ENCODE data around the gene PSMD6.

Gene PSMD6

DNA sequence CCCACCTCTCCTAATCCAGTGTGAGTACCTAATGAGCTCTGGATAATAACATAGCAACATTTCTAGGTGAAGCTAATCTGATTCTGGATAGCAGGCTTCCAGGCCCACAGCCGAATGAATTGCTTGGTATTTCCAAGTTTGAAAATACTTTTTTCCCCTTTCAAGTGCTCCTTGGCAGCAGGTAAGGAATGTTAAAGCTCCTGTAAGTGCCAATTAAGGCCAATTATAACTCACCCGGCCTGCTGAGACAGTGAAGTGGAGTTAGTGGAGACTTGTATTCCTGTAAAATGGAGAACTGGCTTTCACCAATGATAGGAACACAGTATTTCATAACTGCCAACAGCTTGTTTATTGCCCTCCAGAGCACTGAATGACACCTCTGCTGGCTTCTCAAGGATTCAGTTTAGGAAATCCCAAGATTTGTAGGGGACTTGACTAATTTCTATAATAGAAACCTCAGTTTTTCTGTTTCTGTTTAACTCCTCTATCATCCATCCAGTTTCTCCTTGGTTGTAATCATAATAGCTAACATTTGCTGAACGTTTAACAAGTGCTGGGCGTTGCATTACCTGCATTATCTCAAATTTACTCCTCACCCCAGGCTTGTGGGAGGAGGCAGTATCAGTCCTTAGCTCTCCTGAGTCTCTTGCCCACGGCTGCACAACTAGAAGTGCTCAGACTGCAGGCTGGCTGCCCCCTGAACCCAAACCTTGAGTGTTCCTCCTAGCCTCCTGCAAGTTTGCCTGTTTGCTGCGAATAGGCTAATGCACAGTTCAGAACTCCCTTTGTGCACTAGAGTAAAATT, 58.4 kb downstream of the PSMD6 start:
- ChIA-PET CTCF (no interaction called here), POLR2A (ENCODE audit: low non-redundant PET) (no interaction called here)
- TF ChIP-seq, protein P1, sequence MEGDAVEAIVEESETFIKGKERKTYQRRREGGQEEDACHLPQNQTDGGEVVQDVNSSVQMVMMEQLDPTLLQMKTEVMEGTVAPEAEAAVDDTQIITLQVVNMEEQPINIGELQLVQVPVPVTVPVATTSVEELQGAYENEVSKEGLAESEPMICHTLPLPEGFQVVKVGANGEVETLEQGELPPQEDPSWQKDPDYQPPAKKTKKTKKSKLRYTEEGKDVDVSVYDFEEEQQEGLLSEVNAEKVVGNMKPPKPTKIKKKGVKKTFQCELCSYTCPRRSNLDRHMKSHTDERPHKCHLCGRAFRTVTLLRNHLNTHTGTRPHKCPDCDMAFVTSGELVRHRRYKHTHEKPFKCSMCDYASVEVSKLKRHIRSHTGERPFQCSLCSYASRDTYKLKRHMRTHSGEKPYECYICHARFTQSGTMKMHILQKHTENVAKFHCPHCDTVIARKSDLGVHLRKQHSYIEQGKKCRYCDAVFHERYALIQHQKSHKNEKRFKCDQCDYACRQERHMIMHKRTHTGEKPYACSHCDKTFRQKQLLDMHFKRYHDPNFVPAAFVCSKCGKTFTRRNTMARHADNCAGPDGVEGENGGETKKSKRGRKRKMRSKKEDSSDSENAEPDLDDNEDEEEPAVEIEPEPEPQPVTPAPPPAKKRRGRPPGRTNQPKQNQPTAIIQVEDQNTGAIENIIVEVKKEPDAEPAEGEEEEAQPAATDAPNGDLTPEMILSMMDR (conservative IDR thresholded peaks at IDR 0.05; ENCODE audit: low read depth), result no peak
- no peak for DNase-seq (ENCODE audit: low spot score)
- no peak overlapping the region for H3K27ac ChIP-seq

- no peak for DNase-seq (ENCODE audit: low spot score)
- CTCF ChIA-PET, result no interaction called here
- TF ChIP-seq, protein P1 (conservative IDR thresholded peaks at IDR 0.05; ENCODE audit: low read depth), result no peak
- POLR2A ChIA-PET (ENCODE audit: low non-redundant PET), result no interaction called here
- H3K27ac ChIP-seq, result no peak overlapping the region
Measured at GRCh38 chr3:63963496-63963895, 59.8 kb downstream of the PSMD6 start.

- H3K27ac ChIP-seq, result no peak overlapping the region
- CTCF ChIA-PET, result interaction anchor here (0.6 to 1.2 kb wide), 3 partner anchors 16 to 56 kb away, joined by 4 to 6 read pairs (median 4); no protein-coding TSS in a partner anchor
- peak; percentile 49 for DNase-seq (ENCODE audit: low spot score)
- TF ChIP-seq, protein P1 (conservative IDR thresholded peaks at IDR 0.05; ENCODE audit: low read depth), result peak; percentile 75
- POLR2A ChIA-PET (ENCODE audit: low non-redundant PET), result no interaction called here
Measured at GRCh38 chr3:63961891-63962290, 61.4 kb downstream of the PSMD6 start.

All from RWPE1 (cell line).